Suprapubic skin (tissue), 4 donors: Measurements from ENCODE around the gene PCDHGA2.
"Not testable (repeated sequence)": the region's sequence is repeated elsewhere in the genome, so short reads cannot be mapped to it uniquely, and the experiment has no call there.

Experiments used
- EP300 ChIP-seq: sonication (generic); formaldehyde crosslinking; IDR thresholded peaks from one replicate; pipeline ENCODE4 v1.6.1; 2017; ENCODE audit warnings: antibody characterized with exemption
- POLR2A ChIP-seq, 2 donors: fragments of 450-650 bp; IDR thresholded peaks; one replicate each; pipeline ENCODE4 v1.6.1; 2017; ENCODE audit warnings: antibody characterized with exemption in 2 of 2, mild to moderate bottlenecking in 2 of 2, moderate library complexity in 2 of 2
- POLR2AphosphoS5 ChIP-seq, 3 donors: sonication (generic); formaldehyde crosslinking; IDR thresholded peaks; one replicate each; pipeline ENCODE4 v1.6.1; 2017; ENCODE audit warnings: antibody characterized with exemption in 3 of 3
- TF ChIP-seq, protein P1 (sequence below), 2 donors: fragments of 200-600 bp in 1 of 2; fragments of 450-650 bp in 1 of 2; sonication (generic) in 1 of 2; IDR thresholded peaks; one replicate each; pipeline ENCODE4 v1.5.1; 2016 to 2019; ENCODE audit warnings: antibody characterized with exemption in 2 of 2, mild to moderate bottlenecking in 1 of 2, moderate library complexity in 1 of 2

DNA sequence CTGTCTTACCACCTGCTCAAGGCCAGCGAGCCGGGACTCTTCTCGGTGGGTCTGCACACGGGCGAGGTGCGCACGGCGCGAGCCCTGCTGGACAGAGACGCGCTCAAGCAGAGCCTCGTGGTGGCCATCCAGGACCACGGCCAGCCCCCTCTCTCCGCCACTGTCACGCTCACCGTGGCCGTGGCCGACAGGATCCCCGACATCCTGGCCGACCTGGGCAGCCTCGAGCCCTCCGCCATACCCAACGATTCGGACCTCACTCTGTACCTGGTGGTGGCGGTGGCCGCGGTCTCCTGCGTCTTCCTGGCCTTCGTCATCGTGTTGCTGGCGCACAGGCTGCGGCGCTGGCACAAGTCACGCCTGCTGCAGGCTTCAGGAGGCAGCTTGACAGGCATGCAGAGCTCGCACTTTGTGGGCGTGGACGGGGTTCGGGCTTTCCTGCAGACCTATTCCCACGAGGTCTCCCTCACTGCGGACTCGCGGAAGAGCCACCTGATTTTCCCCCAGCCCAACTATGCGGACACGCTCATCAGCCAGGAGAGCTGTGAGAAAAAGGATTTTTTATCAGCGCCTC lies 2.3 kb downstream of the PCDHGA2 start:
- TF ChIP-seq, protein P1, sequence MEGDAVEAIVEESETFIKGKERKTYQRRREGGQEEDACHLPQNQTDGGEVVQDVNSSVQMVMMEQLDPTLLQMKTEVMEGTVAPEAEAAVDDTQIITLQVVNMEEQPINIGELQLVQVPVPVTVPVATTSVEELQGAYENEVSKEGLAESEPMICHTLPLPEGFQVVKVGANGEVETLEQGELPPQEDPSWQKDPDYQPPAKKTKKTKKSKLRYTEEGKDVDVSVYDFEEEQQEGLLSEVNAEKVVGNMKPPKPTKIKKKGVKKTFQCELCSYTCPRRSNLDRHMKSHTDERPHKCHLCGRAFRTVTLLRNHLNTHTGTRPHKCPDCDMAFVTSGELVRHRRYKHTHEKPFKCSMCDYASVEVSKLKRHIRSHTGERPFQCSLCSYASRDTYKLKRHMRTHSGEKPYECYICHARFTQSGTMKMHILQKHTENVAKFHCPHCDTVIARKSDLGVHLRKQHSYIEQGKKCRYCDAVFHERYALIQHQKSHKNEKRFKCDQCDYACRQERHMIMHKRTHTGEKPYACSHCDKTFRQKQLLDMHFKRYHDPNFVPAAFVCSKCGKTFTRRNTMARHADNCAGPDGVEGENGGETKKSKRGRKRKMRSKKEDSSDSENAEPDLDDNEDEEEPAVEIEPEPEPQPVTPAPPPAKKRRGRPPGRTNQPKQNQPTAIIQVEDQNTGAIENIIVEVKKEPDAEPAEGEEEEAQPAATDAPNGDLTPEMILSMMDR (IDR thresholded peaks at IDR 0.05), result not testable (repeated sequence)
- not testable (repeated sequence) for TF ChIP-seq POLR2A (IDR thresholded peaks at IDR 0.05); POLR2AphosphoS5 (IDR thresholded peaks at IDR 0.05); EP300
